ENCODE data around the gene TRAPPC12.
"Not testable (repeated sequence)": the region's sequence is repeated elsewhere in the genome, so short reads cannot be mapped to it uniquely, and the experiment has no call there.

- TF ChIP-seq ZNF274 (IDR thresholded peaks at IDR 0.05; ENCODE audit: low read depth, low read length); YY1 (IDR thresholded peaks at IDR 0.05; ENCODE audit: insufficient read depth, insufficient read length); SUZ12 (IDR thresholded peaks at IDR 0.05; ENCODE audit: extremely low read depth, insufficient read depth, insufficient read length): not testable (repeated sequence)
Observed at GRCh38 chr2:3447186-3447585, 67.7 kb downstream of the TRAPPC12 start.
